Parathyroid adenoma (tissue), 2 donors: ENCODE measurements around the gene IL20RB.

Experiments
- H2AFZ ChIP-seq: fragments of 300-600 bp; sonication (generic); one replicate; pipeline ENCODE4 v1.7.0; 2017; ENCODE audit warnings: antibody characterized with exemption, mild to moderate bottlenecking
- H3K27ac ChIP-seq: fragments of 300-600 bp; sonication (generic); one replicate; pipeline ENCODE4 v1.7.0; 2017
- H3K27me3 ChIP-seq: fragments of 300-600 bp; sonication (generic); one replicate; pipeline ENCODE4 v1.7.0; 2017; ENCODE audit warnings: low read length; ENCODE audit not compliant: control insufficient read depth, insufficient read depth
- H3K36me3 ChIP-seq: fragments of 300-600 bp; sonication (generic); one replicate; pipeline ENCODE4 v1.7.0; 2017; ENCODE audit warnings: low read length; ENCODE audit not compliant: control insufficient read depth, insufficient read depth
- H3K4me1 ChIP-seq: fragments of 300-600 bp; sonication (generic); one replicate; pipeline ENCODE4 v1.7.0; 2017; ENCODE audit warnings: control low read depth
- H3K4me2 ChIP-seq: fragments of 300-600 bp; sonication (generic); one replicate; pipeline ENCODE4 v1.7.0; 2017; ENCODE audit warnings: low read length
- H3K4me3 ChIP-seq: fragments of 300-600 bp; sonication (generic); one replicate; pipeline ENCODE4 v1.7.0; 2017; ENCODE audit warnings: low read depth, low read length
- H3K79me2 ChIP-seq: fragments of 300-600 bp; sonication (generic); one replicate; pipeline ENCODE4 v1.7.0; 2017; ENCODE audit warnings: control low read depth
- H3K9ac ChIP-seq: fragments of 300-600 bp; sonication (generic); one replicate; pipeline ENCODE4 v1.7.0; 2017; ENCODE audit warnings: mild to moderate bottlenecking
- H3K9me3 ChIP-seq: fragments of 300-600 bp; sonication (generic); one replicate; pipeline ENCODE4 v1.7.0; 2017; ENCODE audit warnings: low read length; ENCODE audit not compliant: control insufficient read depth
- CTCF ChIP-seq: fragments of 300-600 bp; sonication (generic); IDR thresholded peaks from one replicate; pipeline ENCODE4 v1.7.0; 2017; ENCODE audit warnings: antibody characterized with exemption, mild to moderate bottlenecking
- donor health status: primary hyperparathyroidism.

IL20RB gene

GRCh38 chr3:137035631-137036030, 77.8 kb downstream of the IL20RB start:
- Histone ChIP-seq H3K36me3 (no peaks in the 10 kb centered on the region), H2AFZ (no peak overlapping the region), H3K4me1 (no peaks in the 10 kb centered on the region), H3K27me3 (no peaks in the 10 kb centered on the region), H3K79me2 (no peaks in the 10 kb centered on the region), H3K27ac (no peak overlapping the region), H3K4me2 (no peak overlapping the region), H3K4me3 (no peak overlapping the region), H3K9me3 (no peaks in the 10 kb centered on the region), H3K9ac (no peak overlapping the region)
- TF ChIP-seq CTCF, result no peak

GRCh38 chr3:137039570-137039969, 81.8 kb downstream of the IL20RB start:
- Histone ChIP-seq H3K4me2 (no peak overlapping the region), H3K27me3 (no peaks in the 10 kb centered on the region), H3K9me3 (no peaks in the 10 kb centered on the region), H3K79me2 (no peaks in the 10 kb centered on the region), H3K9ac (no peak overlapping the region), H3K4me1 (no peaks in the 10 kb centered on the region), H3K4me3 (no peak overlapping the region), H3K27ac (no peak overlapping the region), H2AFZ (no peak overlapping the region), H3K36me3 (no peaks in the 10 kb centered on the region)
- TF ChIP-seq CTCF, result no peak

- no peak overlapping the region for H3K4me3 ChIP-seq
- no peak for TF ChIP-seq CTCF
- H3K27ac ChIP-seq, result no peak overlapping the region
- H3K27me3 ChIP-seq, result no peaks in the 10 kb centered on the region
- H3K4me2 ChIP-seq, result no peak overlapping the region
- H3K36me3 ChIP-seq, result no peaks in the 10 kb centered on the region
- no peaks in the 10 kb centered on the region for H3K9me3 ChIP-seq
- H2AFZ ChIP-seq, result no peak overlapping the region
- no peaks in the 10 kb centered on the region for H3K4me1 ChIP-seq
- H3K9ac ChIP-seq, result no peak overlapping the region
- no peaks in the 10 kb centered on the region for H3K79me2 ChIP-seq
These were observed 83.5 kb downstream of the IL20RB start for GRCh38 chr3:137041251-137041650.

DNA sequence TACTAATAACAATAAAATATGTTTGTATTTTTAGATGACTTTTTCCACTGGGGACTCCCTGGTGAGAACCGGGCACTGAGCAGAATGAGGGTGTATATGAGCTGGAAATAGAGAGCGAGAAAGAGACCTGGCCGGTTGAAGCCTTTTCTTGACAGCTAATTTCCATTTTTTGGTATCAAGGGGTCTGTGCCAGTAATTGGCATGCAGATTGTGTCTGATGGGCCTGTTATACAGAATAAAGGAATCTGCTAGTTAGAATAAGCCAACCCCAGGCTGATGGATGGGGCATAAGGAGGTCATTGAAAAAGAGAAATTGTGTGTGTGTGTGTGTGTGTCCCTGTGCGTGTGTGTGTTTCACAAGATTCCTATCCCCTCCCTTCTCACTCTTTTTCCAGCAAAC, 83.9 kb downstream of the IL20RB start:
- no peak overlapping the region for H3K9ac ChIP-seq
- no peak overlapping the region for H3K27ac ChIP-seq
- TF ChIP-seq CTCF, result no peak
- H3K27me3 ChIP-seq, result no peaks in the 10 kb centered on the region
- no peaks in the 10 kb centered on the region for H3K4me1 ChIP-seq
- H3K4me3 ChIP-seq, result no peak overlapping the region
- H2AFZ ChIP-seq, result no peak overlapping the region
- no peaks in the 10 kb centered on the region for H3K9me3 ChIP-seq
- H3K79me2 ChIP-seq, result no peaks in the 10 kb centered on the region
- no peak overlapping the region for H3K4me2 ChIP-seq
- H3K36me3 ChIP-seq, result no peaks in the 10 kb centered on the region

- no peaks in the 10 kb centered on the region for H3K27me3 ChIP-seq
- H3K9ac ChIP-seq, result no peak overlapping the region
- no peaks in the 10 kb centered on the region for H3K4me1 ChIP-seq
- H3K36me3 ChIP-seq, result no peaks in the 10 kb centered on the region
- H3K27ac ChIP-seq, result no peak overlapping the region
- no peak for TF ChIP-seq CTCF
- no peaks in the 10 kb centered on the region for H3K79me2 ChIP-seq
- no peak overlapping the region for H3K4me3 ChIP-seq
- no peak overlapping the region for H2AFZ ChIP-seq
- H3K4me2 ChIP-seq, result no peak overlapping the region
- H3K9me3 ChIP-seq, result no peaks in the 10 kb centered on the region
These were observed 89.0 kb downstream of the IL20RB start for GRCh38 chr3:137046747-137047146.
